Measurements from ENCODE around the gene KCNH2. TPM values are rescaled to one million over a fixed set of nuclear protein-coding genes. Genes with fewer than 3 reads are reported as not detected.
A peak's percentile ranks its signal among the peaks of the same experiment; 100 is the strongest.

Gene KCNH2
- total RNA-seq, 1 experiment from 2014 or later = 0.27 TPM

DNA sequence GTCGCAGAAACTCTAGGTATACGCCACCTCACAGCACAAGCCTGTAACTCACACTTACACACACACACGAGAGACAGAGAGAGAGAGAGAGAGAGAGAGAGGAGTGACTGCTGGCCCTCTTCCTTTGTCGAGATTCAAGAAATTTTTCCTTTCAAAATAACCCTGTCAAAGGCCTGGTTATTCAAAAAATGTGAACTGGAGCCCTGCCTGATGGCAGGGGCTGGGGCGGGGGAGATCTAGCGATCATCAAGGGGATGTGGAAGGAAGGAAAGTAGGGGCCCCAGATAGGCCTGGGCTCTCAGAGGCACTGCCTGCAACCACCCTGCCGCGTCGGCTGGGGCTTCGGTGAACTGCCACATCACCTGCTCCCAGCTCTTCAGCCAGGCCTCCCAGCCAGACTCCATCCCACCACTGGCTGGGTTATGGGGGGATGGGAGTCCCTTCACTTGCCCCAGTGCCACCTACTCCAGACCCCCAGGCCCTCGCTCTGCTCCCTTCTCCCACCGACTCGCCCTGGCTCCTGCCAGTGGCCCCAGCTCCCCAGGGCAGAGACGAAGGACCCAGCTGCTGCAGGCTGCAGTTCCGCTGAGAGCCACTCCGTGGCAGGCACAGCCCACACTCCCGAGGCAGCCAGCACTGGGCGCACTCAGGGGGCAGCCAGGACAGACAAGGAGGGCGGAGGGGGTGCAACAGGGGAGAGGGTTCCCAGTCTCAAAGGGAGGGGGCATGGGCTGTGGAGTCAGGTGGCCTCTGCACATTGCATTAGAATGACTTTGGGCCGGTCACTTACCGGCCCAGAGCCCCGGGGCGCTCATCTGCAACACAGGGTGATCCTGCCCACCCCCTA, 15.3 kb downstream of the KCNH2 start:
- peak; percentile 35 for DNase-seq (ENCODE audit: extremely low read depth, low read depth)

DNA sequence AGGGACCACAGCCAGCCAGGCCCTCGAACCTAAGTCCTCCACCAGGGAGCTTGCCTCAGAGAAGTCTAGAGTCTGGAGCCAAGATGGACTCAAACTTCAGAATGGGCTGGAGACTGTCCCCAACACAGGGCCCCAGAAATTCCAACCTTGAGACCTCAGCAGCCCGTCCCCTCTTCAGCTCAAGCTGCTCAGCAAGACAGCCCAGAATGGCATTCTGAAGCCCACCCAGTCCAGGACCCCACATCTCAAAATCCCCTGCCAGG, 15.9 kb downstream of the KCNH2 start:
- DNase-seq (ENCODE audit: extremely low read depth, low read depth) = no peak

DNA sequence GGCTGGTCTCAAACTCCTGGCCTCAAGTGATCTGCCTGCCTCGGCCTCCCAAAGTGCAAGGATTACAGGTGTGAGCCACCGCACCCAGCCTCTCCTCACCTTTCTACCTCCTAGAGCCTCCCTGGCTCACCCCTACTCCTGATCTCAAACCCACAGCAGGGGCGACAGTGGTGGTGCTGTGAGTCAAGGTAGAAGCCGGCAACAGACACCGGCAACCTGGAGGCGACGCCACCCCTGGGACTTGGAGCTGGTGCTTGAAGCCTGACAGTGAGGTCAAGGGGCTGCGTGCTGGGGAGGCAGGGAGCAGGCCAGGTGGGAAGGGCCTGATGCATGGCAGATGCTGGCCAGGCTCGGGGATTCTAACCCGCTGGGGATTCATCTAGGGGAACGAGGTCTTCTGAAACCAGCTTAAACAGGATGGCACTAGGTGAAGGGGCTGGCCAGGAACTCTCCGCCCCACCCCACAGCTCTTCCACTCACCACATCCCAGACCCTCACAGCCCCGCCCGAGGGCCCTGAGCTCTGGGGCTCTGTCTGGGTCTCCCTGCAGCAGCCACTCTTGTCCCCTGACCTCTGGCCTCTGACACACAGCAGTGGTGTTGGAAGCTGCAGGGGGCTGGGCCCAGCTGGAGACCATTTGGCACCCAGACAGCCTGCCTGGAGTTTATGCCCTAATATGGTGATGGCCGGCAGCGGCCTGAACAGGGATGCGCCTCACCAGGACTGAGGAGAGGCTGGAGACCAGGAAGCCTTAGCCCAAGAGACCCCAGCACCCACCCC, 16.4 kb downstream of the KCNH2 start:
- DNase-seq (ENCODE audit: extremely low read depth, low read depth) = no peak

DNA sequence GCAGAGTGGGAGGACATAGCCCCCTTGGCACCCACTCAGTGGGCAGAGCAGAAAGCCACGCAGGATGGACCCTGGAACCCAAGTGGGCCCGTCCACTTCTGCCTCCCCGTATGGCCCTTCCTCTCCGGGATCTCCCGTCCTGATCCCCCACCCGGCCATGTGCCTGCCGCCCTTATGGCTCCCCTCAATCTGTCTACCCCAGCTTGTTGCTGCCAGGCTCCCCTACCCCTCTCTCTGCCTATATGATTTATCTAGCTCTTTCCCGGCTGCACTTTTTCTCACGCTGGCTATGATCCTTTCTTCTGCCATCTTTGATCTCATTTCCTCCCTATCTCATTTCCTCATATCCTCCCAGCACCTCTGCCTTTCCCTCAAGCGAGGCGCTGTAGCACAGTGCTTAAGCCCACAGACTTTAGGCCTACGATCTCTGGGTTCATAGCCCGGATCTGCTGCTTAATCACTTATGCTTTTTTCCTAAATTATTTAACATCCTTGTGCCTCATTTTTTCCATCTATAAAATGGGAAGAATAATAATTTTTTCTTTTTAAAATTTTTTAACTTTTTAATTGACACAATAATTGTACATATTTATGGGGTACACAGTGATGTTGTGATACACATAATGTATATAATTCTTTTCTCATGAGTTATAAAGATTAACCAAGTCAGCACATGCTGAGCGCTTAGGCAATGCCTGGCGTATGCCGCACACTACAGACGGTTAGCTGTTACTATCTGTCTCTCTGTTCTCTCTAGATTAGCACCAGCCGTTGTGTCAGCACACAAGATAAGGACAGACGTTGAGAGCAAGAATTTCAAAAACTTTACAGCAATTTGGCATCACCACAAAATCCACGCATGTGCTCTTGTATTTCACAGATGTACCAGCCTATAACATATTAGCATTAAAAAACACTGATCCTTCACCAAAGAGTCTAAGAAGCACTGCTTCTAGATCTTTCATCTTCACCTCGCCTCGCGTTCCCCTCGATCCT, 18.1 kb downstream of the KCNH2 start:
- no peak for DNase-seq (ENCODE audit: extremely low read depth, low read depth)

DNA sequence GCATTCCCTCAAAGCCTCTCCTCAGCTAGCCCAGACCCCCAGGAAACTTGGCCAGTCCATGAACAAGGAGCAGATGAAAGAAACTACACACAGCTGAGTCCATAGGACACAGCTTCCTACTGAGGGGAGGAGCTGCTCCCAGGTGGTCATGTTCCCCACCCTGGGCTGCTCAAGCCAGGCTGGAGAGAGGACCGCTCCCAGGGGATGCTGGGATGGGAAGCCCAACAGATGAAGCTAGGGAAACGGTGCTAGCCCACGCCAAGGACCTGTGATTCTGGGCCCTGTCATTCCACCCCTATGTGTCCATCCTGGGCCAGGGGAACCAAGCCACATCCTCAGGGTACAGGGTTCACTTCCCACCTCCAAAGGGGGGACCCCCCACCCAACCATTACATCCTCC, 19.0 kb downstream of the KCNH2 start:
- DNase-seq (ENCODE audit: extremely low read depth, low read depth) = no peak

DNA sequence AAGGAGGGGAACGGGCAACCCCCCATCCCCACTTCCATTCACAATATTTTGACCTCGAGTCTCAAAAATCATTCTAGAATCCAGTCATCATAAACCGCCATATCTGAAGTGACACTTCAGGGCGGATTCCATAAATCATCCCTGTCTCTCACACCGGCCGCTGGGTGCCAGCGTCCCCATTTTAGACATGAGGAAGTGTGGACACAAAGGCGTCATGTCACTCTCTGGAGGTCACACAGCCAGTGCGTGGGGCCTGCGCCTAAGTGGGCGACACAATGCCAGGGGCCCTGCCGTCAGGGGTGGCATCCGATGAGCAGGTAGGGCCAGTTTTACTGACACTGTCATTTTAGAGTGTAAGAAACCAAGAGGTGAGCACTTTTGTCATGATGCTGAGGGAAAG, 19.5 kb downstream of the KCNH2 start:
- DNase-seq (ENCODE audit: extremely low read depth, low read depth) = no peak

DNA sequence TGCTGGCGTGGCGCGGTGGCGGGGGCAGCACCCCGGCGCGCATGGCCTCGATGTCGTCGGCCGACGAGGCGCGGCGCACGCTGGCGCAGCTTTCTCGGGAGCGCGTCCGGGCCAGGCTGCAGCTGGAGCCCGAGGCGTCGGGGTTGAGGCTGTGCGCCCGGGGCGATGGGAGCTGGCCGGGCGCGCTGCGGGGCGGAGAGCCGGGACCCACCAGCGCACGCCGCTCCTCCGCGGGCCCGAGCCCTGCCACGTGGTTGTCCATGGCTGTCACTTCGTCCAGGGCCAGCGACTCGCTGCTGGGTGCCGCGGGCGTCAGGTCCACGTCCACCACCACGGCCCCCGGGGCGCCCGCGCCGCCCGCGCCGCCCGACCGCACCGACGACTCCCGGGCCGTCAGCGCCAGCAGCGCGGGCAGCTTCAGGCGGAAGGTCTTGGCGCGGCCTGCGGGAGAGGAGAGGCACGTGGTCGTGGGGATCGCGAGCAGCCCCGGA, 20.0 kb downstream of the KCNH2 start:
- DNase-seq (ENCODE audit: extremely low read depth, low read depth) = no peak

DNA sequence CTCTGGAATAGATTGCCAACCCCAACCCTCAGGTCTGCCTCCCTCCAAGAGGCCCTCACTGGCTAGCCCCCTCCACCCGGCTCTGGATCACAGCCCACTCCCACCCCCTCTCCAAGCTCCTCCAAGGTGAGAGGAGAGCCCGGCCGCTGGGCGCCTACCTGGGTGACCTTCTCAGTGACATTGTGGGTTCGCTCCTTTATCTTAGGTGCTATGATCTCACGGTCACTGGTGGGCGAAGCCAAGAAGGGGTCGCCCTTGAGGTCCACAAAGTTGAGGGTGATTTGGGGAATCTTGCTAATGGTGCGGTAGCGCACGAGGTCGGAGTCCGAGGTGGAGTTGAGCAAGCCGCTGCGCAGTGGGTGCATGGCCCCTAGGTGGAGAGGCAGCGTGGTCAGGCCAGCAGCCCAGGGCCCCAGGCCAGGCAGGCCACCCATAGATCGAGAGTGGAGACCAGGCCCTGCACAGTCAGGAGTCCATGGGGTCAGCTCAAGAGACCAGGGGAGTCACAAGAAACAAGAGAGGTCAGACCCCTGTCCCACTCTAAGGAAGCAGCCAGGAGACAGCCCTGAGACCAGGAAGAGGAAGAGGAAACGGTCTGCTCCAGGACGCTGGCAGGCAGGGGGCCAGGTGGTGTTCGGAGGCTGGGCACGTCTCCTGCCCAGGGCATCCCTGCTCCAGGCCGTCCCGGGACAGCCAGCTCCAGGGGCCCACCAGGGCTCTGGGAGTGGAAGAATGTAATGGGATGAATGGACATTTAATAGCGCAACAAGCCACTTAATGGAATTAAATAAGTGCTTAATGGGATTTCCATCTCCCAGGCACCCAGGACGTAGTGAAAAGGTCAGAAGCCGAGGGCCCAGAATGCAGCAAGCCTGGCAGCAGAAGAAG, 20.7 kb downstream of the KCNH2 start:
- DNase-seq (ENCODE audit: extremely low read depth, low read depth) = no peak

DNA sequence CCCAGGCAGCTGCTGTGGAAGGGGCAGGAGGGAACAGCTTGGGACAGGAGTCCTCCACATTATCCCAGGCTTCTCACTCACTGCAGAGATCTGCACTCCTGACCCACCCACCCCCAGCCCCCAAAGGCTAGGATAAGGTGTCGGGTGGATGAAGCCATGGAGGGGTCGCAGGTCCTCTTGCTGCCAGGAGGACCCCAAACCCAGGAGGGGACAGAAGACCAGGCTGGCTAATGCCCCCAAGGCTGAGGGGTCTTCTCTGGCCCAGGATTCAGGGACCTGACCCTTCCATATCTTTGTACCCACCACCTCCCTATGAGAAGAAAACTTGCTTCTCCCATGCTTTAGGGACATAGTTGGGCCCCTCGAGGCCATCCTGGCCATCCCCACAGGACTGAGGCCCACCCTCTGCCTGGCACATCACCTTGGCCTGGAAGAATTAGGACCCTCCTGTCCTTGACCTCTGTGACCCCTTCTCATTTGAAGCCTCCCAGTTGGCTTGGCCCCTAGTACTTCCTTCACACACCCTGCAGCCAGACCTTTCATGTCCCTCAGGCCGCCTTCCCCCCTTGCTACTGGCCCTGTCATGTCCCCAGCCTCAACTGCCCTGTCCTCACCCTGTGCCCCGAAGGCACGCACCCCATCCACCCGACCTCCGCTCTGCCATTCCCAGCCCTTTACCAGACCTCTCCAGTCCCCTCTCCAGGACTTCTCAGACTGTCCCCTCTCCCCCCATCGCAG, 21.6 kb downstream of the KCNH2 start:
- no peak for DNase-seq (ENCODE audit: extremely low read depth, low read depth)

DNA sequence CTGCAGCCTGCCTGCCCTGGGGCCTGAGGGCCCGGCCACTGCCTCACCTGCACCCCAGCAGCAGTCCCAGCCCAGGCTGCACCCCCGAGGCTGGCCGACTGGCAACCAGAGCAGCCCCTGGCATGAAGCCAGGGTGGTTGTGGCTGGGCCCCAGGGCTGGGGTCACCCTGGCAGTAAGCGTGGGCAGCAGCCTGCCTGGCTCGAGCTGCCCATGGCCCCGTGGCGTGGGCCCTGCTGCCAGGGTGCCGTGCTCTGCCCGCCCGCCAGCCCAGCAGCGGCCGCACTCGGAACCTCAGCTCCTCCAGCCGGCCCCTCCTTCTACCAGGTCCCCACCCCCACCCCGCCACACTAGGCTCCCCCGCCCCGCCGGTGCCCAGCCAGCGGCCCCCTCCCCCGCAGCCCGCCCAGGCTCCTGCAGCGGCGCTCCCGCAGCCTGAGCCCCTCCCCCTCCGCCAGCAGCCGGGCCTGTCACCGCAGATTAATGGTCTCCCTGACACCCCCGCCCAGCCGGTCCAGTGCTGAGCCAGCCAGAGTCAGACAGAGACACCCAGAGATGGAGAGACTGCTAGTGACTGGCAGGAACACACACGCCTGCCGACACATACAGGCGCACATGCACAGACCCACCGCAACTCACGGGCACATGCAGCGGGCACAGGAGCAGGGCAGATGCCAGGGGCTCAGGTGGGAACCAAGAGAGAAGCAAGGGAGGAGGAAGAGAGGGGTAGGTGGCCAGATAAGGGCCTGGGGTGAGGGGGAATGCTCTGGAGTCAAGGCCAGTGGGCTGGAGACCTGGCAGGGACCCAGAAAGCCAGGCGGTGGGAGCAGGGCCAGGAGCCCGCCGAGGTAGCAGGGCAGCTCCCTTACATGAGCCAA, 22.4 kb downstream of the KCNH2 start:
- no peak for DNase-seq (ENCODE audit: extremely low read depth, low read depth)

DNA sequence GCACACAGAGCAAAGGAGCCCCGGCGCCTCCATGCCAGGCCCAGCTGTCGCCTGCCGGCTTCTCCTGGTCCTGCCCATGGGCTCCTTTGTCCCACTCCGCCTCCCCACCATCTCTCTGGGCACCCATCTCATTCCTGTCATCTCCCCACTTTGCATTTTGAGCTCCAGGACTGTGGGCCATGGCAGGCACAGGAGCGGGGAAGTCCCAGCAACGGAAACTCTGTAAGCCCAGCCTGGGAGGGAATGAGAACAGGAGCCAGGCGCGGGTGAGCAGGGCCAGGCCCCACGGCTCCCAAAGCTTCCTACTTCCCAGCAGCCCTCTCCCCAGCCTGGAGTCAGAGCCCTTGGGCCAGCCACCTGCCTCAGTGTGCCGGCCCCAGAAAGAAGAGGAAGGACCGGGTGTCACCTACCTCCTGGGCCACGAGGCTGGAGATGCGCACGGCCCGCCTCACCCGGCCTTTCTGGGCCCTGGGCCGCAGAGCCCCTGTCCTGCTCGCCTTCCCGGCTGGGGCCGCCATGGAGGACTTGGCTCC, 23.1 kb downstream of the KCNH2 start:
- DNase-seq (ENCODE audit: extremely low read depth, low read depth) = no peak

DNA sequence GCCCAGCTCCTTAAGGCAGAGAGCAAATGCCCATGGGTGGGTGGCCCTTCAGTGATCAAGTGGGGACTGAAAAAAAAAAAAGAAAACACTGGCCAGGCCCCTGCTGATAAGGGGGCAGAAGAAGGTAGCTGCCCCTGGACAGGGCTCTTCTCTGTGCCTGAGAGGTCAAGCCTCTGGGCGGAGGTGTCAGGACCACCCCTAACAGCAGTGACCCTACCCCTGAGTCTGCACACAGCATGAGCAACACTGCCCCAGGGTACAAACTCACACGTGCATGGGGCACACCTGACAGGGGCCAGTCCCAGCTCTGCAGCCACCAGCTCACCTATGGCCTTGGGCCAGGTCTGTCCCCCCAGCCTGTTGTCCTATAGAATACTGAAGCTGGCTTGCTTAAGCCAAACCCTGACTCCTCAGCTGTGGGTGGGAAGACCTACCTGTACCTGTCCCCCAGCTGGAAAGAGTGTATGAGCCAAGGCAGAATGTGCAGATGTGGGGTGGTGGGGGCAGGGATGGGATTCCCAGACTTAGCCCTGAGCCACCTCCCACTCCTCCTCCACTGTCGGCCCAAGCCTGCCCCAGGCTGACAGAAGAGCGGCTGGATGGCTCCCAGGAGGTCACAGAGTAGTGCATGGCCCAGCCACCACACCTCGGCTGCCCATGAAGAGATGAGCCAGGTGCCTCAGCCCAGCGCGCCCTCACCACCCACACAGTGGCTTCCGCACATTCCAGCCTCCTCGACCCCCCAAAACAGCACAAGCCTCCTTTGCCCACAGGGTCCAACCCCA, 23.7 kb downstream of the KCNH2 start:
- no peak for DNase-seq (ENCODE audit: extremely low read depth, low read depth)

DNA sequence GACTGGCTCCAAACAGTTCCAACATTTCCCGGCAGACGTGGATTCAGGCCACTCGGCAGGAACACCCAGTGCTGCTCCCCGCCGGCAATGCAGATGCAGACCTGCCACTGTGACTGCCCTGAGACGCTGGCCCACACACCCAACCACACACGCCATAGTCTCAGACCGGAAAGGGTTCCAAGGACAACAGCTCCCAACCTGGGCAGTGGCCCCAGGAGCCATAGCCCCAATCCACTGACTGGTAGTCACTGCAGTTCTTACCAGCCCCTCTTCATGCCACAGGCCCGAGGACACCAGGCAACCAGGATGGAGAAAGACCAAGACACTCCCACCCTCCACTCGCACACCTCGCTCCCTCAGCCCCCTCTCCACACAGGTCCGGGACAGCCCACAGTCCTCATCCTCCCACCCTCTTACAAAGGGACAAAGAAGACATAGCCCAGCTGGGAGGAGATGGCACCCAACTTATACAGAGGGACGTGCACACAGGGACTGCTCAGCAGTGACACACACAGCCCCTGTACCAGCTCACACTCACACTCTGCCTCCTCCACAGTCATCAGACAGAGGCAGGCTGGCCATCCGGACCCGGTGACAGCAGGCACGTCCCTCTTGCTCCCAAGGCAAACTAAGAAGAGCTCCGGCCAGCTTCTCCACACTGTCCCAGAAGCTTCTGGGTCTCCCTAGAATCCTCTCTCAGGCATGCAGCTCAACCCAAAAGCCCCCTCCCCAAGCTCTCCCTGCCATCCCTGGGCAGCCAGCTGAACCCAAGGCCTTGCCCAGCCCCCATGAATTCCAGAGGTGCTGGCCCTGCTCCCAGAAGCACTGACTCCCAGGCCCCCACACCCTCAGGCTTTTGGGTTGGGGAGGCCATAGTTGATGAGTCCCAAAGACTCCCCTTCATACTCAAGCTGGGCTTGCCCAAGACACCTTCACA, 24.8 kb downstream of the KCNH2 start:
- DNase-seq (ENCODE audit: extremely low read depth, low read depth) = no peak

DNA sequence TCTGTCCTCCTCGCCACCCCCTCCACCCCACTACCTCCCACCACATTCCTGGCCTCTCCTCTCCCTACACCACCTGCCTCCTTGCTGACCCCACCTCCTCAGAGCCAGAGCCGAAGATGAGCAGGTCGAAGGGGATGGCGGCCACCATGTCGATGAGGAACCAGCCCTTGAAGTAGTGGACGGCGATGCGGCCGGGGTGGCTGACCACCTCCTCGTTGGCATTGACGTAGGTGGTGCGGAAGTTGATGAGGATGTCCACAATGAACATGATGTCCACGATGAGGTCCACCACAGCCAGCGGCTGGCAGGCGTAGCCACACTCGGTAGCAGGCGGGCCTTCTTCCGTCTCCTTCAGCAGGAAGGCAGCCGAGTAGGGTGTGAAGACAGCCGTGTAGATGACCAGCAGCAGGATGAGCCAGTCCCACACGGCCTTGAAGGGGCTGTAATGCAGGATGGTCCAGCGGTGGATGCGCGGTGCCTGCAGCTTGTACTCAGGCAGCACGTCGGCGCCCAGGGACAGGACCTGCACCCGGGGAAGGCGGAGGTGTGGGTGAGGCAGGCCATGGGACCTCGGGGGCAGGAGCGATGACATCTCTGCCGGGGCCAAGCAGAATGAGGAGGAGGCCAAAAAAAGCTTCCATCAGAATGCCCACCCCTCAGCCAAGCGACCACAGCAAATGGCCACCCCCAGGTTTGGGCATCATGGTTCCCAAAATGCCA, 25.6 kb downstream of the KCNH2 start:
- DNase-seq (ENCODE audit: extremely low read depth, low read depth) = no peak

DNA sequence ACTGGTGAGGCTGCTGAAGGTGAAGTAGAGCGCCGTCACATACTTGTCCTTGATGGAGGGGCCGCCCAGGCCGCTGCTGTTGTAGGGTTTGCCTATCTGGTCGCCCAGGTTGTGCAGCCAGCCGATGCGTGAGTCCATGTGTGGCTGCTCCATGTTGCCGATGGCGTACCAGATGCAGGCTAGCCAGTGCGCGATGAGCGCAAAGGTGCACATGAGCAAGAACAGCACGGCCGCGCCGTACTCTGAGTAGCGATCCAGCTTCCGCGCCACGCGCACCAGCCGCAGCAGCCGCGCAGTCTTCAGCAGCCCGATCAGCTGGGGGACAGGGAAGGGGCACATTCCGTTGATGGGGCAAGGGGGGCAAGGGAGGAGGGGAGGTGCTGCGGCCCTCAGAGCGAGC, 26.6 kb downstream of the KCNH2 start:
- no peak for DNase-seq (ENCODE audit: extremely low read depth, low read depth)

DNA sequence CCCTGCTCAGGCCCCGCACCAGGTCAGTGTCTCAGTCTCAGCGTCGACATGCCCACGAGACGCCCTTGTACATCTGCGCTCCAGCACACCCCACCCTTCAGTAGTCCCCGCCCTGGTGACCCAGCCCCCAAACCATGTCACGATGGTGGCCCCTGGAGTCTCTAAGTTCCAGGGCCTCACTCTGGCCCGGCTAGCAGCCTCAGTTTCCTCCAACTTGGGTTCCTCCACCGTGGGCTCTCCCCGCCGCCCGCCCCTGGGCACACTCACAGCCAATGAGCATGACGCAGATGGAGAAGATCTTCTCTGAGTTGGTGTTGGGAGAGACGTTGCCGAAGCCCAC, 27.0 kb downstream of the KCNH2 start:
- no peak for DNase-seq (ENCODE audit: extremely low read depth, low read depth)

Data from NCI-H460 (cell line).